Measurements from ENCODE around the gene ALG13. TPM values are rescaled to one million over a fixed set of nuclear protein-coding genes. Genes with fewer than 3 reads are reported as not detected.

ALG13 gene
- total and polyA plus RNA-seq, 2 experiments from 2014 or later, result 54.2 to 58.7 TPM

DNA sequence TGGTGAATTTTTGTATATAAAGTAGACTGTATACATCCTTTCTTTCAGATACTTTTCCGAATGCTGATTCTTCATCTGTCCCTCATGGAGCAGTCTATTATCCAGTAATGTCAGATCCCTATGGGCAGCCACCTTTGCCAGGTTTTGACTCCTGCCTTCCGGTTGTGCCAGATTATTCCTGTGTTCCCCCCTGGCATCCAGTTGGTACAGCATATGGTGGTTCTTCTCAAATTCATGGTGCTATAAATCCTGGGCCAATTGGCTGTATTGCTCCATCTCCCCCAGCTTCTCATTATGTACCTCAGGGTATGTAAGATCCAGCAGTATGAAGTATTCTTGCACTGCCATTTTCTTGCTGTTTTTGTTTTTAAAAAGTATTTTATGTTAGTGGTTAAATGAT, 78.7 kb downstream of the ALG13 start (continued):
- TF ChIP-seq, protein P1, sequence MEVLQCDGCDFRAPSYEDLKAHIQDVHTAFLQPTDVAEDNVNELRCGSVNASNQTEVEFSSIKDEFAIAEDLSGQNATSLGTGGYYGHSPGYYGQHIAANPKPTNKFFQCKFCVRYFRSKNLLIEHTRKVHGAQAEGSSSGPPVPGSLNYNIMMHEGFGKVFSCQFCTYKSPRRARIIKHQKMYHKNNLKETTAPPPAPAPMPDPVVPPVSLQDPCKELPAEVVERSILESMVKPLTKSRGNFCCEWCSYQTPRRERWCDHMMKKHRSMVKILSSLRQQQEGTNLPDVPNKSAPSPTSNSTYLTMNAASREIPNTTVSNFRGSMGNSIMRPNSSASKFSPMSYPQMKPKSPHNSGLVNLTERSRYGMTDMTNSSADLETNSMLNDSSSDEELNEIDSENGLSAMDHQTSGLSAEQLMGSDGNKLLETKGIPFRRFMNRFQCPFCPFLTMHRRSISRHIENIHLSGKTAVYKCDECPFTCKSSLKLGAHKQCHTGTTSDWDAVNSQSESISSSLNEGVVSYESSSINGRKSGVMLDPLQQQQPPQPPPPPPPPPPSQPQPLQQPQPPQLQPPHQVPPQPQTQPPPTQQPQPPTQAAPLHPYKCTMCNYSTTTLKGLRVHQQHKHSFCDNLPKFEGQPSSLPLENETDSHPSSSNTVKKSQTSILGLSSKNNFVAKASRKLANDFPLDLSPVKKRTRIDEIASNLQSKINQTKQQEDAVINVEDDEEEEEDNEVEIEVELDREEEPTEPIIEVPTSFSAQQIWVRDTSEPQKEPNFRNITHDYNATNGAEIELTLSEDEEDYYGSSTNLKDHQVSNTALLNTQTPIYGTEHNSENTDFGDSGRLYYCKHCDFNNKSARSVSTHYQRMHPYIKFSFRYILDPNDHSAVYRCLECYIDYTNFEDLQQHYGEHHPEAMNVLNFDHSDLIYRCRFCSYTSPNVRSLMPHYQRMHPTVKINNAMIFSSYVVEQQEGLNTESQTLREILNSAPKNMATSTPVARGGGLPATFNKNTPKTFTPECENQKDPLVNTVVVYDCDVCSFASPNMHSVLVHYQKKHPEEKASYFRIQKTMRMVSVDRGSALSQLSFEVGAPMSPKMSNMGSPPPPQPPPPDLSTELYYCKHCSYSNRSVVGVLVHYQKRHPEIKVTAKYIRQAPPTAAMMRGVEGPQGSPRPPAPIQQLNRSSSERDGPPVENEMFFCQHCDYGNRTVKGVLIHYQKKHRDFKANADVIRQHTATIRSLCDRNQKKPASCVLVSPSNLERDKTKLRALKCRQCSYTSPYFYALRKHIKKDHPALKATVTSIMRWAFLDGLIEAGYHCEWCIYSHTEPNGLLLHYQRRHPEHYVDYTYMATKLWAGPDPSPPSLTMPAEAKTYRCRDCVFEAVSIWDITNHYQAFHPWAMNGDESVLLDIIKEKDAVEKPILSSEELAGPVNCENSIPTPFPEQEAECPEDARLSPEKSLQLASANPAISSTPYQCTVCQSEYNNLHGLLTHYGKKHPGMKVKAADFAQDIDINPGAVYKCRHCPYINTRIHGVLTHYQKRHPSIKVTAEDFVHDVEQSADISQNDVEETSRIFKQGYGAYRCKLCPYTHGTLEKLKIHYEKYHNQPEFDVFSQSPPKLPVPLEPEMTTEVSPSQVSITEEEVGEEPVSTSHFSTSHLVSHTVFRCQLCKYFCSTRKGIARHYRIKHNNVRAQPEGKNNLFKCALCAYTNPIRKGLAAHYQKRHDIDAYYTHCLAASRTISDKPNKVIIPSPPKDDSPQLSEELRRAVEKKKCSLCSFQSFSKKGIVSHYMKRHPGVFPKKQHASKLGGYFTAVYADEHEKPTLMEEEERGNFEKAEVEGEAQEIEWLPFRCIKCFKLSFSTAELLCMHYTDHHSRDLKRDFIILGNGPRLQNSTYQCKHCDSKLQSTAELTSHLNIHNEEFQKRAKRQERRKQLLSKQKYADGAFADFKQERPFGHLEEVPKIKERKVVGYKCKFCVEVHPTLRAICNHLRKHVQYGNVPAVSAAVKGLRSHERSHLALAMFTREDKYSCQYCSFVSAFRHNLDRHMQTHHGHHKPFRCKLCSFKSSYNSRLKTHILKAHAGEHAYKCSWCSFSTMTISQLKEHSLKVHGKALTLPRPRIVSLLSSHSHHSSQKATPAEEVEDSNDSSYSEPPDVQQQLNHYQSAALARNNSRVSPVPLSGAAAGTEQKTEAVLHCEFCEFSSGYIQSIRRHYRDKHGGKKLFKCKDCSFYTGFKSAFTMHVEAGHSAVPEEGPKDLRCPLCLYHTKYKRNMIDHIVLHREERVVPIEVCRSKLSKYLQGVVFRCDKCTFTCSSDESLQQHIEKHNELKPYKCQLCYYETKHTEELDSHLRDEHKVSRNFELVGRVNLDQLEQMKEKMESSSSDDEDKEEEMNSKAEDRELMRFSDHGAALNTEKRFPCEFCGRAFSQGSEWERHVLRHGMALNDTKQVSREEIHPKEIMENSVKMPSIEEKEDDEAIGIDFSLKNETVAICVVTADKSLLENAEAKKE (CRISPR knock-in tag; IDR thresholded peaks at IDR 0.05), result no peak

DNA sequence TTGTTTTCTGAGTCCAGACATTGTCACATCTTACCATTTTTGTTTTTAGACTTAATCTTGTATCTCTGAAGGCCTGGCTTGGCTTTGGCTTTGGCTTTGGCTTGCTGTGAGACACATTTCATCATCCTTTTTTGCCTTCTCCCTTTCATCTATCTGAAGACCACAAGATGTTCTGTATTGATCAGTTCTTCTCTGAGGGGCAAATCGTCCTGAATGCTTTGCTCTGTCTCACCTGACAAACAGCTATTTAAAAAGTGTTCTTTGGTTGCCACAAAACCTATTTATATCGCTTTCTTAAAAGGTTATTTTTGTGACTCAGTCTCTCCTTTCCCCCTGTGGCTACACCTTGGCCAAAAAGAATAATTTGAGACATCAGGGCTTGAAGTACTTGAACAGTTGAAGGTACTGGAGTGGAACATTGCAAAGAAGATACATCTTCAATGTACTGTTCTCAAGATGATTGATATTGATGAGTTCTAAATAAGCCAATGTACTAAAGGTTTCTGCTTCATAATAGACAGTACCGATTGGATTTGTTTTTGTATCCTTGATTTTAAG, 80.7 kb downstream of the ALG13 start:
- no peaks in the 10 kb centered on the region for H3K4me1 ChIP-seq (ENCODE audit: insufficient read depth)
- H4K20me1 ChIP-seq (replicated peaks; ENCODE audit: insufficient read depth), result no peaks in the 10 kb centered on the region
- TF ChIP-seq, protein P1 (CRISPR knock-in tag; IDR thresholded peaks at IDR 0.05), result no peak
- TF ChIP-seq ZNF114 (CRISPR knock-in tag; IDR thresholded peaks at IDR 0.05), result no peak
- TF ChIP-seq, protein P2, sequence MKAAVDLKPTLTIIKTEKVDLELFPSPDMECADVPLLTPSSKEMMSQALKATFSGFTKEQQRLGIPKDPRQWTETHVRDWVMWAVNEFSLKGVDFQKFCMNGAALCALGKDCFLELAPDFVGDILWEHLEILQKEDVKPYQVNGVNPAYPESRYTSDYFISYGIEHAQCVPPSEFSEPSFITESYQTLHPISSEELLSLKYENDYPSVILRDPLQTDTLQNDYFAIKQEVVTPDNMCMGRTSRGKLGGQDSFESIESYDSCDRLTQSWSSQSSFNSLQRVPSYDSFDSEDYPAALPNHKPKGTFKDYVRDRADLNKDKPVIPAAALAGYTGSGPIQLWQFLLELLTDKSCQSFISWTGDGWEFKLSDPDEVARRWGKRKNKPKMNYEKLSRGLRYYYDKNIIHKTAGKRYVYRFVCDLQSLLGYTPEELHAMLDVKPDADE (IDR thresholded peaks at IDR 0.05), result no peak
- no peak for TF ChIP-seq EZH2phosphoT487 (IDR thresholded peaks at IDR 0.05; ENCODE audit: unreplicated experiment)
- no peaks in the 10 kb centered on the region for H3K79me2 ChIP-seq (replicated peaks; ENCODE audit: insufficient read depth)
- Mint-ChIP-seq H3K9me3 (no peaks in the 10 kb centered on the region), H3K27me3 (ENCODE audit: insufficient read depth, low read depth, poor library complexity) (no peaks in the 10 kb centered on the region), H3K4me1 (no peaks in the 10 kb centered on the region), H3K36me3 (ENCODE audit: low read depth) (peaks cover 11% of the 10 kb centered on the region; the same call in 2 of the 3 replicates), H3K4me3 (no peak overlapping the region), H3K27ac (no peak overlapping the region)
- no peak for DNase-seq (ENCODE audit: low spot score)
- no peaks in the 10 kb centered on the region; the same call in 1 of the 2 replicates for H3K36me3 ChIP-seq (ENCODE audit: insufficient read depth)
- no peak overlapping the region for H3K4me2 ChIP-seq
- no peak overlapping the region for H2AFZ ChIP-seq
- H3K4me3 ChIP-seq, result no peak overlapping the region
- ATAC-seq, result no peak
- H3K27ac ChIP-seq (ENCODE audit: low read depth), result no peak overlapping the region
- no peaks in the 10 kb centered on the region for H3K27me3 ChIP-seq (ENCODE audit: insufficient read depth)
- H3K9me2 ChIP-seq (ENCODE audit: insufficient read depth), result no peaks in the 10 kb centered on the region
- no peaks in the 10 kb centered on the region for H3F3A ChIP-seq (replicated peaks; ENCODE audit: low read depth)

Measured in GM23338 (cell line).